Measurements from ENCODE around the gene FGF23. TPM values are rescaled to one million over a fixed set of nuclear protein-coding genes. Genes with fewer than 3 reads are reported as not detected.

FGF23 gene
- total RNA-seq, 4 donors from 2014 or later = not detected

DNA sequence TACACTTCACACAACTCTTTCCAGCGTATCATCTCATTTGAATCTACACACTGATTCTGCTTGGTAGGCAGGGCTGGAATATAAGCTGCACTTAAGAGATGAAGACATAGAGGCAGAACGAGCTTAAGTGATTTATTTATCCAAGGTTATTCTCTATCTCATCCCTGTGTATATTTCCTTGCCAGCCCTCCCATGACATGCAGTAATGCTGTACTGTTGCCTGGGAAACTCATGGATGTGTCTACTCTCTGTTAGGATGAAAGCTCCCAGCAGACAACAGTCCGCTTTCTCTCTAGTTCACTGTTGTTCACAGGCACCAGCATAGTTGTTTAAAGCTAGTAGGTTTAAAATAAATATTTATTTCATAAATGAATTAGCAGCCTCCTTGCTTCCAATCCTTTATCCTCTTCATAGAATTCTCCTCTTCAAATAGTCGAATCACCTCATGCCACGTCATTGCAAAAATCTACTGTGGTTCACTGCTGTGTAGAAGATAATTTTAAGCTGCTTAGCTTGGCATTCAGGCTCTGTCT, 40.7 kb upstream of the FGF23 start:
- WGBS = 63% methylated on average over 5 of the region's 5 CpGs
- no peak for DNase-seq (ENCODE audit: low spot score in 2 of 2)
- H3K27me3 ChIP-seq = peaks cover 30% of the 10 kb centered on the region
- H3K4me3 ChIP-seq = no peak overlapping the region
- no peaks in the 10 kb centered on the region for H3K4me1 ChIP-seq
- H3K9me3 ChIP-seq = no peaks in the 10 kb centered on the region
- H3K27ac ChIP-seq = no peak overlapping the region
- TF ChIP-seq POLR2AphosphoS5 (IDR thresholded peaks at IDR 0.05) (no peak), POLR2A (IDR thresholded peaks at IDR 0.05) (no peak), EP300 (IDR thresholded peaks at IDR 0.05) (no peak)
- TF ChIP-seq, protein P1, sequence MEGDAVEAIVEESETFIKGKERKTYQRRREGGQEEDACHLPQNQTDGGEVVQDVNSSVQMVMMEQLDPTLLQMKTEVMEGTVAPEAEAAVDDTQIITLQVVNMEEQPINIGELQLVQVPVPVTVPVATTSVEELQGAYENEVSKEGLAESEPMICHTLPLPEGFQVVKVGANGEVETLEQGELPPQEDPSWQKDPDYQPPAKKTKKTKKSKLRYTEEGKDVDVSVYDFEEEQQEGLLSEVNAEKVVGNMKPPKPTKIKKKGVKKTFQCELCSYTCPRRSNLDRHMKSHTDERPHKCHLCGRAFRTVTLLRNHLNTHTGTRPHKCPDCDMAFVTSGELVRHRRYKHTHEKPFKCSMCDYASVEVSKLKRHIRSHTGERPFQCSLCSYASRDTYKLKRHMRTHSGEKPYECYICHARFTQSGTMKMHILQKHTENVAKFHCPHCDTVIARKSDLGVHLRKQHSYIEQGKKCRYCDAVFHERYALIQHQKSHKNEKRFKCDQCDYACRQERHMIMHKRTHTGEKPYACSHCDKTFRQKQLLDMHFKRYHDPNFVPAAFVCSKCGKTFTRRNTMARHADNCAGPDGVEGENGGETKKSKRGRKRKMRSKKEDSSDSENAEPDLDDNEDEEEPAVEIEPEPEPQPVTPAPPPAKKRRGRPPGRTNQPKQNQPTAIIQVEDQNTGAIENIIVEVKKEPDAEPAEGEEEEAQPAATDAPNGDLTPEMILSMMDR (IDR thresholded peaks at IDR 0.05) = no peak
- H3K36me3 ChIP-seq = no peaks in the 10 kb centered on the region

DNA sequence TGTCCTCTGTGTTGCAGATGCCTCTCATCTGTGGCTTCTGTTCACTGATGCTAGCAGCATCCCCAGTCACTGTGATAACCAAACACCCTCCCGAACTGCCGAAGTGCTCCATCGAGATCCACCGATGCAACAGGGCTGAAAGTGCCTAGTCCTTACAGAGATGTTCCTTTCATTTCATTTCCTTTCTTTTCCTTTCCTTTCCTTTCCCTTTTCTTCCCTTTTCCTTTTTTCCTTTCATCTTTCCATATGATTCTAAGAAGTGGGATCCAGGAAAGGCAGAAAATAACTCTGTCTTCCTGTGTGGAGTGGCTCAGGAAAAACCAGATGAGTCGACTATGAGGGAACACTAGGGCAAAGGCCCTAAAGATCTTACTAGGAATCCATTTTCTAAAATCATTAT, 39.4 kb upstream of the FGF23 start:
- Histone ChIP-seq H3K4me3 (no peak overlapping the region), H3K36me3 (no peaks in the 10 kb centered on the region), H3K27me3 (peaks cover 37% of the 10 kb centered on the region), H3K9me3 (no peaks in the 10 kb centered on the region), H3K4me1 (no peaks in the 10 kb centered on the region), H3K27ac (no peak overlapping the region)
- peak in 1 of 2 donors; percentile 64 for DNase-seq (ENCODE audit: low spot score in 2 of 2)
- 88% methylated on average over 5 of the region's 5 CpGs for WGBS
- TF ChIP-seq POLR2AphosphoS5 (IDR thresholded peaks at IDR 0.05) (no peak), EP300 (IDR thresholded peaks at IDR 0.05) (no peak), POLR2A (IDR thresholded peaks at IDR 0.05) (no peak)
- TF ChIP-seq, protein P1 (IDR thresholded peaks at IDR 0.05) = no peak

DNA sequence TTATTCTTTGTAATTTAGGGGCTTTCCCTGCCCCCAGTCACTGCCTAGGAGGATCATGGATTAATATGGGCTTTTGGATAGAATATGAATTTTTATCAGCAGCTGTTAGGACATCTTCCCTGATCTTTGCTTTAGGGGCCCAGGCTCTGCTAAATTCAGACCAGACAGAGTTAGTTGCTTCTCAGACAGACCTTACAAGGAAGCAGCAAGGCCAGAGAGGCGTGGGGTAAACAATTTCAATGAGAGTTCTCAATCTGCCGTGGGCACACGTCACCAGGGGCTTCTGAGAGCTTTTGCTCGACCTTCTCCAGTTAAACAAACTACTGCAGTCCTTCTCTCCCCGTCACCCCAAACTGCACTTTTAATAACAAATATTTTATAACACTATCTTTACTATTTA, 38.4 kb upstream of the FGF23 start:
- no peak for DNase-seq (ENCODE audit: low spot score in 2 of 2)
- no peak overlapping the region for H3K27ac ChIP-seq

DNA sequence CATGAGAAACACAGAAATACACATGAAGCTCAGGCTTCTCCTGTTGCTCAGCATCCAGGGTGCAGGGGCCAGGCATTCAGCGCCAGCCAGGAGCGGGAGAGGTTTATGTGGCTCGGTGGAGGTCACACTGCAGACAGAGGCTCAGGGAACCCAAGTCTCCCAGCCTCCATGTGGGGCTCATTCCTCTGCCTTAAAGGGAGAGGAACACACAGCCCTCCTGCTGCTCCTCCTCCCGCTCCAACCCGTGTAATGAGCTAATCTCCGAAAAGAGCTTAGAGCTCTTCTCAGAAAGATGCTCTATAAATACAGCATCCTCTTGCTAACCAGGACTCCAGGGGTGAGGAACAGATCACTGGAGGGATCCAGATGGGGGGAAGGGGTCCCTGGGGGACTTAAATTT, 37.9 kb upstream of the FGF23 start:
- H3K4me3 ChIP-seq = no peak overlapping the region
- H3K27ac ChIP-seq = no peak overlapping the region
- TF ChIP-seq POLR2AphosphoS5 (IDR thresholded peaks at IDR 0.05) (no peak), POLR2A (IDR thresholded peaks at IDR 0.05) (no peak), EP300 (IDR thresholded peaks at IDR 0.05) (no peak)
- TF ChIP-seq, protein P1 (IDR thresholded peaks at IDR 0.05) = no peak
- DNase-seq (ENCODE audit: low spot score in 2 of 2) = peak in 1 of 2 donors; percentile 44
- peaks cover 45% of the 10 kb centered on the region for H3K27me3 ChIP-seq
- no peaks in the 10 kb centered on the region for H3K4me1 ChIP-seq
- no peaks in the 10 kb centered on the region for H3K36me3 ChIP-seq
- WGBS = 46% methylated on average over 2 of the region's 6 CpGs
- H3K9me3 ChIP-seq = no peaks in the 10 kb centered on the region

More for the DNA sequence above, 38.4 kb upstream of the FGF23 start:
- H3K4me1 ChIP-seq = no peaks in the 10 kb centered on the region
- no peaks in the 10 kb centered on the region for H3K9me3 ChIP-seq
- TF ChIP-seq EP300 (IDR thresholded peaks at IDR 0.05) (no peak), POLR2A (IDR thresholded peaks at IDR 0.05) (no peak), POLR2AphosphoS5 (IDR thresholded peaks at IDR 0.05) (no peak)
- TF ChIP-seq, protein P1 (IDR thresholded peaks at IDR 0.05) = no peak
- H3K27me3 ChIP-seq = peaks cover 41% of the 10 kb centered on the region
- H3K4me3 ChIP-seq = no peak overlapping the region
- 59% methylated on average over 5 of the region's 5 CpGs for WGBS
- H3K36me3 ChIP-seq = no peaks in the 10 kb centered on the region

DNA sequence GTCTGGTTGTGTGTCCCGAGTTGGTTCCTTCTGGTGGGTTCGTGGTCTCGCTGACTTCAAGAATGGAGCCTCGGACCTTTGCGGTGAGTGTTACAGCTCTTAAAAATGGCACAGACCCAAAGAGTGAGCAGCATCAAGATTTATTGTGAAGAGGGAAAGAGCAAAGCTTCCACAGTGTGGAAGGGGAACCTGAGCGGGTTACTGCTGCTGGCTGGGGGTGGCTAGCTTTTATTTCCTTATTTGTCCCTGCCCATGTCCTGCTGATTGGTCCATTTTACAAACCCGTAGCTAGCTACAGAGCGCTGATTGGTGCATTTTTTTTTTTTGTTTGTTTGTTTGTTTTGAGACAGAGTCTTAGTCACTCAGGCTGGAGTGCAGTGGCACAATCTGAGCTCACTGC, 36.8 kb upstream of the FGF23 start:
- H3K27ac ChIP-seq = no peak overlapping the region
- 80% methylated on average over 8 of the region's 8 CpGs for WGBS
- DNase-seq (ENCODE audit: low spot score in 2 of 2) = peak in 1 of 2 donors; percentile 28
- H3K4me1 ChIP-seq = no peaks in the 10 kb centered on the region
- no peak for TF ChIP-seq POLR2AphosphoS5 (IDR thresholded peaks at IDR 0.05)
- TF ChIP-seq POLR2A (IDR thresholded peaks at IDR 0.05) = no peak
- no peak for TF ChIP-seq EP300 (IDR thresholded peaks at IDR 0.05)
- TF ChIP-seq, protein P1 (IDR thresholded peaks at IDR 0.05) = no peak
- H3K9me3 ChIP-seq = no peaks in the 10 kb centered on the region
- H3K27me3 ChIP-seq = peaks cover 46% of the 10 kb centered on the region
- no peaks in the 10 kb centered on the region for H3K36me3 ChIP-seq
- no peak overlapping the region for H3K4me3 ChIP-seq

Measured in suprapubic skin (tissue), 4 donors.